AG04450 (cell line): ENCODE measurements around the gene SPP2. TPM values are rescaled to one million over a fixed set of nuclear protein-coding genes. Genes with fewer than 3 reads are reported as not detected.

Experiments used
- CTCF ChIA-PET: fragments of 300-600, 350-600 bp; formaldehyde crosslinking; extraction: SDS; loops from one replicate; lab custom pipeline; 2022; ENCODE audit warnings: antibody characterized with exemption, inconsistent platforms; lab: Charles Lee
- POLR2A ChIA-PET: fragments of 350-600 bp; formaldehyde crosslinking; extraction: SDS; loops from one replicate; lab custom pipeline; 2021; ENCODE audit warnings: antibody characterized with exemption, inconsistent platforms; lab: Yijun Ruan, JAX
- DNase-seq: peaks from one replicate; pipeline ENCODE4 v3.0.0-alpha.2; 2011; ENCODE audit warnings: low read depth, low spot score
- H3K27ac ChIP-seq: one replicate; pipeline ENCODE4 v1.5.1; 2012; ENCODE audit warnings: low read depth, low read length, control low read depth
- H3K27me3 ChIP-seq: one replicate; pipeline ENCODE4 v1.6.0; 2012; ENCODE audit warnings: low read length; ENCODE audit not compliant: control insufficient read depth, insufficient read depth
- H3K4me3 ChIP-seq: 2 replicates; pipeline ENCODE4 v1.5.1; 2011; ENCODE audit warnings: mild to moderate bottlenecking, low read depth, low read length, control low read depth
- H3K9me3 ChIP-seq: 2 replicates; pipeline ENCODE4 v1.5.1; 2012; ENCODE audit warnings: low read length; ENCODE audit not compliant: control insufficient read depth, insufficient read depth
- CTCF ChIP-seq: IDR thresholded peaks from 2 replicates; pipeline ENCODE4 v1.5.1; 2011; ENCODE audit warnings: low read depth, low read length, control low read depth, inconsistent platforms
- polyA plus RNA-seq: library from polyadenylated mRNA; depleted of rRNA; stranded (reverse); fragments of >200 nt; gene quantifications from 2 replicates; pipeline ENCODE4 v1.2.3, GENCODE V29; 2011

The SPP2 gene
- polyA plus RNA-seq, 1 experiment = not detected

GRCh38 chr2:234075518-234075915, 25.0 kb downstream of the SPP2 start:
- Histone ChIP-seq H3K27me3 (peaks cover 14% of the 10 kb centered on the region), H3K27ac (no peak overlapping the region), H3K9me3 (no peaks in the 10 kb centered on the region), H3K4me3 (no peak overlapping the region)
- no peak for DNase-seq
- TF ChIP-seq CTCF = no peak
- POLR2A ChIA-PET = no interaction called here
- CTCF ChIA-PET = no interaction called here

- no peak overlapping the region for H3K27ac ChIP-seq
- ChIA-PET CTCF (no interaction called here), POLR2A (no interaction called here)
- peaks cover 14% of the 10 kb centered on the region for H3K27me3 ChIP-seq
- H3K9me3 ChIP-seq = no peaks in the 10 kb centered on the region
- TF ChIP-seq CTCF = no peak
- no peak overlapping the region for H3K4me3 ChIP-seq
- DNase-seq = no peak
Observed at GRCh38 chr2:234075947-234076346, 25.4 kb downstream of the SPP2 start.

GRCh38 chr2:234076451-234076850, 25.9 kb downstream of the SPP2 start:
- ChIA-PET CTCF (interaction anchor here (0.8 kb wide), 1 partner anchor 59 kb away, joined by 3 read pairs; no protein-coding TSS in a partner anchor), POLR2A (no interaction called here)
- TF ChIP-seq CTCF = no peak

GRCh38 chr2:234078129-234078528, 27.6 kb downstream of the SPP2 start:
- Histone ChIP-seq H3K4me3 (no peak overlapping the region), H3K27me3 (peaks cover 15% of the 10 kb centered on the region), H3K27ac (no peak overlapping the region), H3K9me3 (no peaks in the 10 kb centered on the region)
- DNase-seq = no peak
- ChIA-PET POLR2A (no interaction called here), CTCF (no interaction called here)
- TF ChIP-seq CTCF = no peak

More at GRCh38 chr2:234076451-234076850, 25.9 kb downstream of the SPP2 start:
- Histone ChIP-seq H3K9me3 (no peaks in the 10 kb centered on the region), H3K4me3 (no peak overlapping the region), H3K27me3 (peaks cover 14% of the 10 kb centered on the region), H3K27ac (no peak overlapping the region)
- no peak for DNase-seq

- TF ChIP-seq CTCF = no peak
- ChIA-PET POLR2A (no interaction called here), CTCF (no interaction called here)
- H3K27me3 ChIP-seq = peaks cover 15% of the 10 kb centered on the region
- no peak for DNase-seq
- H3K27ac ChIP-seq = no peak overlapping the region
- no peak overlapping the region for H3K4me3 ChIP-seq
- no peaks in the 10 kb centered on the region for H3K9me3 ChIP-seq
Observed at GRCh38 chr2:234081970-234082822, 31.7 kb downstream of the SPP2 start.
